ENCODE data around the gene SERPINB7.

The SERPINB7 gene

DNA sequence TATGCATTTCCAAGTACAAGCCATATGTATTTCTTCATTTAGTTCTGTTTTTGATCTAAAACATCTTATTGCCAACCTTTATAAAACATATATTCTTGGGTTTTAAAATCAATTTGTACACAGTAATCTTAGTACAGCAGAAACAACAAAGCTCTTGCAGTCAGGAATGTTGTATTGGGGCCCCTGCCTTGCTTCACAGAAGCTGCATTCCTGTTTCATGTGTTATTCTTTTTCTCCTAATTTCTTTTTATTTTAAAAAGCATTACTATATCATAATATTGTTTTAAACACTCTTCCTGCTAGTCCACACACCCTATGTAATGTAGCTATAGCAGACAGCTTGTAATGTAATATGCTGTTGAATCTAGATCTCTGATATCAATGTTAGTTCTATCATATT is 24.0 kb downstream of the SERPINB7 start:
- in situ Hi-C loops (cut with MboI; ENCODE audit: low sequenced_read_pairs, unreplicated experiment), result no loop called here
- TF ChIP-seq, protein P1, sequence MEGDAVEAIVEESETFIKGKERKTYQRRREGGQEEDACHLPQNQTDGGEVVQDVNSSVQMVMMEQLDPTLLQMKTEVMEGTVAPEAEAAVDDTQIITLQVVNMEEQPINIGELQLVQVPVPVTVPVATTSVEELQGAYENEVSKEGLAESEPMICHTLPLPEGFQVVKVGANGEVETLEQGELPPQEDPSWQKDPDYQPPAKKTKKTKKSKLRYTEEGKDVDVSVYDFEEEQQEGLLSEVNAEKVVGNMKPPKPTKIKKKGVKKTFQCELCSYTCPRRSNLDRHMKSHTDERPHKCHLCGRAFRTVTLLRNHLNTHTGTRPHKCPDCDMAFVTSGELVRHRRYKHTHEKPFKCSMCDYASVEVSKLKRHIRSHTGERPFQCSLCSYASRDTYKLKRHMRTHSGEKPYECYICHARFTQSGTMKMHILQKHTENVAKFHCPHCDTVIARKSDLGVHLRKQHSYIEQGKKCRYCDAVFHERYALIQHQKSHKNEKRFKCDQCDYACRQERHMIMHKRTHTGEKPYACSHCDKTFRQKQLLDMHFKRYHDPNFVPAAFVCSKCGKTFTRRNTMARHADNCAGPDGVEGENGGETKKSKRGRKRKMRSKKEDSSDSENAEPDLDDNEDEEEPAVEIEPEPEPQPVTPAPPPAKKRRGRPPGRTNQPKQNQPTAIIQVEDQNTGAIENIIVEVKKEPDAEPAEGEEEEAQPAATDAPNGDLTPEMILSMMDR (IDR thresholded peaks at IDR 0.05; ENCODE audit: borderline replicate concordance, control extremely low read depth, extremely low read depth, insufficient read depth, missing control alignments), result no peak

DNA sequence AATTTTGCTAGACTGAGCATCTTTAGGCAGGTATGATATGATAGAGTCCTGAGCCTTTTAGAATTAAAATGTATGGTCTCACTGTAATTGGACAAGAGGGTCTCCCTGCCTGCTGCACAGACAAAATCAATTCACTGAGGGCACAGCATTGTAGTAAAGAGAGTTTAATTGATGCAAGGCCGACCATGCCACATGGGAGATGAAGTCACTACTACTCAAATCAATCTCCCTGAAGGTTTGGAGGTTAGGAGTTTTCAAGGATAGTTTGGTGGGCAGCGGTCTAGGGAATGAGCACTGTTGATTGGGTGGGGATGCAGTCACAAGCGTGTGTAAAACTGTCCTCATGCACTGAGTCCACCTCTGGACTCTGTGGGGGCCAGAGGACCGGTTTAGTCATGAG is 26.1 kb downstream of the SERPINB7 start:
- no peak for DNase-seq (ENCODE audit: low spot score)
- in situ Hi-C loops (cut with MboI; ENCODE audit: low sequenced_read_pairs, unreplicated experiment), result no loop called here
- TF ChIP-seq, protein P1 (IDR thresholded peaks at IDR 0.05; ENCODE audit: borderline replicate concordance, control extremely low read depth, extremely low read depth, insufficient read depth, missing control alignments), result no peak

More for the DNA sequence above, 24.0 kb downstream of the SERPINB7 start:
- DNase-seq (ENCODE audit: low spot score), result no peak

DNA sequence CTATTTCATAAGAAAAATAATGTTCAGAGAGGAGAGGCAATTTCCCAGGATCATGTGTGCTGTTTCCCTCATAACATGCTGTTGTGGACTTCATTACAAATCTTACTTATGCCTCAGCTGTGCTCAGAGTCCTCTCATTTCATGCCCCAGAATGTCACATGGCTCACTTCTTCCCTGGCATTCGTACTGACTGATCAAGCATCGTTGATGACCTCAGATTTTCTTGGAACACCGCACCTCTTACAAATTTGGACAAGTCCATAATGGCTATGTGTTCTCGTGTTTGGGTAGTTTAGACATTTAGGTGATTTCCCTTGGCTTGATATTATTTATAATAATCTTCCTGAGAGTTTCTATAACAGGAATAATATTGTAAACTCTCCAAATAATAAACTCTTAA is 32.9 kb downstream of the SERPINB7 start:
- in situ Hi-C loops (cut with MboI; ENCODE audit: low sequenced_read_pairs, unreplicated experiment), result no loop called here
- TF ChIP-seq, protein P1 (IDR thresholded peaks at IDR 0.05; ENCODE audit: borderline replicate concordance, control extremely low read depth, extremely low read depth, insufficient read depth, missing control alignments), result no peak
- DNase-seq (ENCODE audit: low spot score), result no peak

DNA sequence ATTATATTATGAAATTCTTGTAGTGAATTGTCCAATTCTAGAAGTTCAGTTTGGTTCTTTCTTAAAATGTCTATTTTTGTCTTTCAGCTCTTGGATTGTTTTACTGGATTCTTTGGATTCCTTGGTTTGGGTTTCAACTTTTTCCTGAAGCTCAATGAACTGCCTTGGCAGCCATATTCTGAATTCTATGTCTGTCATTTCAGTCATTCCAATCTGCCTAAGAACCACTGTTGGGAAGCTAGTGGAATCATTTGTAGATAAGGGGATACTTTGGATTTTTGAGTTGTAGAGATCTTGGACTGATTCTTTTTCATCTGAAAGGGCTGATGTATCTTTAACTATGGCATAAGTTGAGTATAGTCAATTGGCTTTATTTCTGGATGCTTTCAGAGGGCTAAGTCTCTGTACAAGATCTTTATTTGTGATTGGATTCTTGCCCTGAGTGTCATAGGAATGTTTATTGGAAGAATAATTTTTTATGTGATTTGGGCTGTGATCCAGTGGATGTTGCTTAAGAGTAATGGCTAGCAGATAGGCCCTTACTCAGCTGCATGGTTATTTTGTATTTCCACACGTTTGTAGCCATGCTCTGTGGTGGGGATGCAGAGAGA is 42.3 kb downstream of the SERPINB7 start:
- TF ChIP-seq, protein P1 (IDR thresholded peaks at IDR 0.05; ENCODE audit: borderline replicate concordance, control extremely low read depth, extremely low read depth, insufficient read depth, missing control alignments), result no peak
- in situ Hi-C loops (cut with MboI; ENCODE audit: low sequenced_read_pairs, unreplicated experiment), result no loop called here
- DNase-seq (ENCODE audit: low spot score), result no peak

DNA sequence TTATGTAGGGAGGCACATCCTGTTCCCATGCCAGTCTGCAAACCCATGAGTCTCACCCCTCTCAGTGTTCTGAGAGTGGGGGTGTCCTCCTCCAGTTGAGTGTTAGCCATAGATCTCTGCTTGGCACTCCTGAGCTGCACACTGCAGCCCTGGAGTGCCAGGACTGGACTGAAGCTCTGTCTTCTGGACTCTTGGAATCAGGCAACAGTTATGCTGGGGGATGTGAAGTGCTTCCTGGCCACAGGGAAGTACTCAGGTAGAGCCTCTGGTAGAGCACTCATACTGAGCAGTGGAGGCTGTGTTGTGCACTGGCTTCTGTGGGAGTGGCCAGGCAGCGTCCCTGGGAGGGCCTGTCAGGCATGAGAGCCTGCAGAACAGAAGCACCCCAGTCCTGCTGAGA is 43.0 kb downstream of the SERPINB7 start:
- TF ChIP-seq, protein P1 (IDR thresholded peaks at IDR 0.05; ENCODE audit: borderline replicate concordance, control extremely low read depth, extremely low read depth, insufficient read depth, missing control alignments), result no peak
- DNase-seq (ENCODE audit: low spot score), result no peak
- in situ Hi-C loops (cut with MboI; ENCODE audit: low sequenced_read_pairs, unreplicated experiment), result no loop called here

DNA sequence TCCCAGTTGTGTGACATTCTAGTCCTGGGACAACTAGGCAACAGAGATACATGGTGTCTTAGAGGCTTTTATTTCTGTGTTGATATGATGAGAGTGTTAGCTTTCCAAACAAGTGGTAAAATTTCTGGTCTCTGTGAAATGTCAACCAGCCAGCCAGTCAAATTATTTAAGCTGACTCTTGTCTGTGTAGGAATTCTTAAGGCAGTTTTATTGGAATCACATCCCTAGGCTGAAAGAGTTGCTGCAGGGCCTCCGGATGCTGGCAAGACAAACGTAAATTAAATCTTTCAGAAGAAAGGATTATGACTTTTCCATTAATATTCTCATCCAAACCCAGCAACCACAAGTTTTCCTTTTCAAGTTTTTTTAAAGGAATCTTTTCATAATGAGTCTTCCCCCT is 44.6 kb downstream of the SERPINB7 start:
- TF ChIP-seq, protein P1 (IDR thresholded peaks at IDR 0.05; ENCODE audit: borderline replicate concordance, control extremely low read depth, extremely low read depth, insufficient read depth, missing control alignments), result no peak
- in situ Hi-C loops (cut with MboI; ENCODE audit: low sequenced_read_pairs, unreplicated experiment), result no loop called here
- DNase-seq (ENCODE audit: low spot score), result no peak
